ENCODE measurements around the gene FBXO42.

GRCh38 chr1:16307222-16307621 lies 45.1 kb downstream of the FBXO42 start:
- no peak for TF ChIP-seq BCL11A (IDR thresholded peaks at IDR 0.05; ENCODE audit: low read depth in 2 of 2, low read length in 2 of 2)
- TF ChIP-seq ATF3 (IDR thresholded peaks at IDR 0.05; ENCODE audit: insufficient read depth, low read depth, low read length), result no peak
- TF ChIP-seq POLR2A (IDR thresholded peaks at IDR 0.05; ENCODE audit: control extremely low read depth in 1 of 2, low read depth in 2 of 2, low read length in 2 of 2), result no peak
- TF ChIP-seq ZNF274 (IDR thresholded peaks at IDR 0.05; ENCODE audit: borderline replicate concordance, extremely low read depth, low read length), result no peak
- TF ChIP-seq BACH1 (IDR thresholded peaks at IDR 0.05; ENCODE audit: low read length), result no peak
- TF ChIP-seq CTCF (IDR thresholded peaks at IDR 0.05; ENCODE audit: control extremely low read depth in 1 of 3, insufficient read depth in 1 of 3, low read depth in 1 of 3, low read length in 3 of 3), result no peak
- TF ChIP-seq POLR2AphosphoS5 (IDR thresholded peaks at IDR 0.05; ENCODE audit: low read depth, low read length), result no peak
- no peak for TF ChIP-seq EZH2 (IDR thresholded peaks at IDR 0.05; ENCODE audit: low read depth, low read length, severe bottlenecking)
